BE2C (cell line): Measurements from ENCODE around the gene MIPOL1.
"Not testable (repeated sequence)": the region's sequence is repeated elsewhere in the genome, so short reads cannot be mapped to it uniquely, and the experiment has no call there.

ENCODE experiments used
- DNase-seq: peaks from one replicate; pipeline ENCODE4 v3.0.0-alpha.2; 2020
- H3K27me3 ChIP-seq: fragments of 250-450 bp; sonication (Bioruptor Pico); 2 replicates; pipeline ENCODE4 v1.5.1; 2020; ENCODE audit warnings: mild to moderate bottlenecking
- H3K36me3 ChIP-seq: fragments of 250-450 bp; sonication (Bioruptor Pico); 2 replicates; pipeline ENCODE4 v1.5.1; 2020; ENCODE audit warnings: mild to moderate bottlenecking
- H3K4me1 ChIP-seq: fragments of 250-450 bp; sonication (Bioruptor Pico); 2 replicates; pipeline ENCODE4 v1.5.1; 2020
- H3K4me3 ChIP-seq: 2 replicates; pipeline ENCODE4 v1.5.1; 2011; ENCODE audit warnings: low read depth, low read length
- H3K9me3 ChIP-seq: fragments of 250-450 bp; sonication (Bioruptor Pico); 2 replicates; pipeline ENCODE4 v1.5.1; 2020
- TF ChIP-seq, protein P1 (sequence below): IDR thresholded peaks from 2 replicates; pipeline ENCODE4 v1.5.1; 2012; ENCODE audit warnings: mild to moderate bottlenecking, low read depth, low read length

MIPOL1 gene

DNA sequence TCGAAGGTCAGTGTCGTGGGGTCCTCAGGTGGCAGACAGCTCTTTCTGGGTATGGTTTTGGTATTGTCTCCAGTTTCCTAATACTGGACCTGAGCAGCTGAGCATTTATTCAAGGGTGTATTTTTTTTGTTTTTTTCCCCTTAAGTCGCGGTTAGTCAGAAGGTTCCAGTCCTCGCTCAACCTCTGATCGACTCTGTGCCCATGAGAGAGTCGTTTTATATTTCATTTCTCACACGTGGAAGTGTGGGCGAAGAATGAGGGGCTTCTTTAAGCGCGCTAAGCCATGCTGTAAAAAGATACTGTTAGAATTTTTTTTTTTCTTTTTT, 499 bp downstream of the MIPOL1 start:
- H3K4me3 ChIP-seq, result peak overlapping the region; percentile 66
- DNase-seq, result no peak
- no peaks in the 10 kb centered on the region for H3K4me1 ChIP-seq
- no peaks in the 10 kb centered on the region for H3K36me3 ChIP-seq
- no peaks in the 10 kb centered on the region for H3K9me3 ChIP-seq
- TF ChIP-seq, protein P1, sequence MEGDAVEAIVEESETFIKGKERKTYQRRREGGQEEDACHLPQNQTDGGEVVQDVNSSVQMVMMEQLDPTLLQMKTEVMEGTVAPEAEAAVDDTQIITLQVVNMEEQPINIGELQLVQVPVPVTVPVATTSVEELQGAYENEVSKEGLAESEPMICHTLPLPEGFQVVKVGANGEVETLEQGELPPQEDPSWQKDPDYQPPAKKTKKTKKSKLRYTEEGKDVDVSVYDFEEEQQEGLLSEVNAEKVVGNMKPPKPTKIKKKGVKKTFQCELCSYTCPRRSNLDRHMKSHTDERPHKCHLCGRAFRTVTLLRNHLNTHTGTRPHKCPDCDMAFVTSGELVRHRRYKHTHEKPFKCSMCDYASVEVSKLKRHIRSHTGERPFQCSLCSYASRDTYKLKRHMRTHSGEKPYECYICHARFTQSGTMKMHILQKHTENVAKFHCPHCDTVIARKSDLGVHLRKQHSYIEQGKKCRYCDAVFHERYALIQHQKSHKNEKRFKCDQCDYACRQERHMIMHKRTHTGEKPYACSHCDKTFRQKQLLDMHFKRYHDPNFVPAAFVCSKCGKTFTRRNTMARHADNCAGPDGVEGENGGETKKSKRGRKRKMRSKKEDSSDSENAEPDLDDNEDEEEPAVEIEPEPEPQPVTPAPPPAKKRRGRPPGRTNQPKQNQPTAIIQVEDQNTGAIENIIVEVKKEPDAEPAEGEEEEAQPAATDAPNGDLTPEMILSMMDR, result no peak
- no peaks in the 10 kb centered on the region; the same call in 1 of the 2 replicates for H3K27me3 ChIP-seq

DNA sequence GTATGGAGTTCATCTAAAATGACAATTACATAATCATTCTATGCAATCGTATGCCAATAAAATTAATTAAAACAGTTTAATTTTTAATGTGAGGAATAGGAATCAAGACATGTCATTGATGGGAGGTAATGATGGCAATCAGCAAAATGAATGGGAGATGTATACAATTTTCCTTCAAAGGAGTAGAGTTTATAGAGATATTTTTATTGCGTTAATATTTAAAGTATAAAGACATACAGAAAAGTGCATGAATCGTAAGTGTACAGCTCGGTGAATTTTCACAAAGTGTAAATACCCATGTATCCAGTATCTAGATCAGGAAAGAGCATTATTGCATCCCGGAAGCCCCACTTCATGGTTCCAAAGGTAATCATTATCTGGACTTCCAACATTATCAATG, 1.2 kb downstream of the MIPOL1 start:
- Histone ChIP-seq H3K9me3 (no peaks in the 10 kb centered on the region), H3K4me3 (no peak overlapping the region), H3K4me1 (no peaks in the 10 kb centered on the region), H3K36me3 (no peaks in the 10 kb centered on the region), H3K27me3 (no peaks in the 10 kb centered on the region; the same call in 1 of the 2 replicates)
- DNase-seq, result no peak
- TF ChIP-seq, protein P1, result no peak

DNA sequence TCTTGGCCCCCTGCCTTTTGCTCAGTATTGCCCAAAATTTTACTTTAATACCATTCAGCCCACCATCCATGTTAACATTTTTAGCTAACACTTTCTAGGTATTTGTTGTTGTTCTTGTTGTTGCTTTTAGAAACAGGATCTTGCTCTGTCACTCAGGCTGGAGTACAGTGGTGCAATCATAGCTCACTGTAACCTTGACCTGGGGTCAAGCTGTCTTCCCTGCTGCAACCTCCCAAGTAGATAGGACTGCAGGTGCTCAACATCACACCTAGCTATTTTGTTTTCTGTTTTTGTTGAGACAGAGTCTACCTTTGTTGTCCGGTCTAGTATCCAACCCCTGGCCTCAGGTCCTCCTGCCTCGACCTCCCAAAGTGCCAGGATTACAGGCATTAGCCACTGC, 4.0 kb downstream of the MIPOL1 start:
- TF ChIP-seq, protein P1, result no peak
- Histone ChIP-seq H3K9me3 (no peaks in the 10 kb centered on the region), H3K27me3 (no peaks in the 10 kb centered on the region), H3K4me3 (no peak overlapping the region), H3K4me1 (no peaks in the 10 kb centered on the region), H3K36me3 (no peaks in the 10 kb centered on the region)
- no peak for DNase-seq

DNA sequence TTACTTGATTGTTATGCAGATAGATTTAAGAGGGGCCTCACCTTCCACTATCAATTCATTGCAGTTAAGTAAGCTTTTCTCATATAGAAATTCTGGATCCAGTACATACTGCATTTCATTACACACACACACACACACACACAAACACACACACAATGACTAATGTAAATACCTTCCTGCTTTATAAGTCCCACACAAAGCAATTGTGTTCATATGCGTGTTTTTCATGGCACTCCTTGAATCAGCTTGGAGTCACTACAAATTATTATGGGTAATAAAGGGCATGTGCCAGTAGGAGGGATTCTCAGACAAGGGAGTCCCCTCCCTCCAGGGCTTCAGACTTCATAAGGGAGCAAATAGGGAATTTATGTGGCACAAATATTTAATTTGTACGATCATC, 4.5 kb downstream of the MIPOL1 start:
- no peaks in the 10 kb centered on the region for H3K9me3 ChIP-seq
- H3K36me3 ChIP-seq, result no peaks in the 10 kb centered on the region
- no peak for DNase-seq
- H3K4me1 ChIP-seq, result no peaks in the 10 kb centered on the region
- H3K4me3 ChIP-seq, result no peak overlapping the region
- H3K27me3 ChIP-seq, result no peaks in the 10 kb centered on the region
- TF ChIP-seq, protein P1, result no peak

DNA sequence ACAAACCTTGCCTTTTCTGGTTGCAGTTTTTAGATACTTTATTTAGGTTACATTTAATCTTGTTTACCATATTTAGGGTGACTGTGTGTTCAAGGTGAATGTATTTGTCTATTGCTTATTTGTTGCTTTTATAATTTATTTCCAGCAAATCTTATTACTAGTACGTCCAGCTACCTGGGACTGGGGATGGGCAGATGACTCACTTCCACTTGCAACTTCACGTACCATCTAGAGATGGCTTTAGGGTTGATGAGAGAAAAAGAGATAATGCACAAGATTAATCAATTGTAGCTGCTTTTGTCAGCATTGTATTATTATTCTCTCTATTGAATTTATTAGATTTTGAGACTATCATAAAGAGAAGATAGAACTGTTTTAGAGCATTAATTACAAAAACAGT, 5.1 kb downstream of the MIPOL1 start:
- H3K27me3 ChIP-seq, result no peaks in the 10 kb centered on the region
- TF ChIP-seq, protein P1, result no peak
- no peak overlapping the region for H3K4me3 ChIP-seq
- no peaks in the 10 kb centered on the region for H3K4me1 ChIP-seq
- H3K9me3 ChIP-seq, result no peaks in the 10 kb centered on the region
- no peaks in the 10 kb centered on the region for H3K36me3 ChIP-seq
- no peak for DNase-seq

DNA sequence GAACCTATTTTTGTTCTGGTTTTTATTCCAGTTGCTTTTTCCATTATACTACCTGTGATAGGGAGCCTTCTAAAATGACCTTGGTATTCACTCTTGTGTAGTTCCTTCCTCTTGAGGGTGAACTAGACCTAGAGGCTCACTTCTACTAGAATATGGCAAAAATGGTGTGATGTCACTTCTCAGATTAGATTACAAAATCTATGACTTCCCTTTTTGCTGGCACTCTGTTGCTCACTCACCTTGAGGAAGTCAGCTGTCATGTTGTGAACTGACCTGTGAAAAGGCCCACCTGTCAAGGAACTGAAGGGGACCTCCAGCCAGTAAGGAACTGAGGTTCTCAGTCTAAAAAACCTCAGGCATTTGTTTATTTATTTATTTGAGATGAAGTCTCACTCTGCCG, 5.7 kb downstream of the MIPOL1 start:
- DNase-seq, result no peak
- TF ChIP-seq, protein P1, result no peak
- no peak overlapping the region for H3K4me3 ChIP-seq
- H3K9me3 ChIP-seq, result no peaks in the 10 kb centered on the region
- no peaks in the 10 kb centered on the region for H3K4me1 ChIP-seq
- H3K36me3 ChIP-seq, result no peaks in the 10 kb centered on the region
- no peaks in the 10 kb centered on the region for H3K27me3 ChIP-seq

DNA sequence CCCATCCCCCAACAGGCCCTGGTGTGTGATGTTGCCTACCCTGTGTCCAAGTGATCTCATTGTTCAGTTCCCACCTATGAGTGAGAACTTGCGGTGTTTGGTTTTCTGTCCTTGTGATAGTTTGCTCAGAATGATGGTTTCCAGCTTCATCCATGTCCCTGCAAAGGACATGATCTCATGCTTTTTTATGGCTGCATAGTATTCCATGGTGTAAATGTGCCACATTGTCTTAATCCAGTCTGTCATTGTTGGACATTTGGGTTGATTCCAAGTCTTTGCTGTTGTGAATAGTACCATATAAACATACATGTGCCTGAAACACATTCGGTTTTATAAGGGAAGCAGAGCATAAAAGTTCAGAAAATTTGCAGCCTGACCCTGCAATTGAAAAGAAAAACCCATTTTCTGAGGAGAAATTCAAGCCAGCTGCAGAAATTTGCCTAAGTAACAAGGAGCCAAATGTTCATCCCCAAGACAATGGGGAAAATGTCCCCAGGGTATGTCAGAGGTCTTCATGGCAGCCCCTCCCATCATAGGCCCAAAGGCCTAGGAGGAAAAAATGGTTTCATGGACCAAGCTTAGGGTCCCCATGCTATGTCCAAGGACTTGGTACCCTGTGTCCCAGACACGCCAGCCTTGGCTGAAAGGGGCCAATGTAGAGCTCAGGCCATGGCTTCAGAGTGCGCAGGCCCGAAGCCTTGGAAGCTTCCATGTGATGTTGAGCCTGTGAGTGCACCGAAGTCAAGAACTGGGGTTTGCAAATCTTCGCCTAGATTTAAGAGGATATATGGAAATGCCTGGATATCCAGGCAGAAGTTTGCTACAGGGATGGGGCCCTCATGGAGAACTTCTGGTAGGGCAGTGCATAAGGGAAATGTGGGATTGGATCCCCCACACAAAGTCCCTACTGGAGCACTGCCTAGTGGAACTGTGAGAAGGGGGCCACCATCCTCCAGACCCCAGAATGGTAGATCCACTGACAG, 8.2 kb downstream of the MIPOL1 start:
- H3K9me3 ChIP-seq, H3K36me3 ChIP-seq, DNase-seq, H3K4me3 ChIP-seq, H3K27me3 ChIP-seq, H3K4me1 ChIP-seq: not testable (repeated sequence)

DNA sequence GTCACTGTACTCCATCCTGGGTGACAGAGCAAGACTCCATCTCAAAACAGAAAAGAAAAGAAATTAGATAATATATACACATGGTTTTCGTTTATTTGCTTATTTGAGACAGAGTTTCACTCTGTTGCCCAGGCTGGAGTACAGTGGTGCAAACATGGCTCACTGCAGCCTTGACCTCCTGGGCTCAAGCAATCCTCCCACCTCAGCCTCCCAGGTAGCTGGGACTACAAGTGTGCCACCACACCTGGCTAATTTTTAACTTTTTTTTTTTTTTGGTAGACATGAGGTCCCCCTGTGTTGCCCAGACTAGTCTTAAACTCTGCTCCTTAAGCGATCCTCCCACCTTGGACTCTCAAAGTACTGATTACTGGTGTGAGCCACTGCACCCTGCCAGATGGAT, 11.9 kb downstream of the MIPOL1 start:
- not testable (repeated sequence) for H3K36me3 ChIP-seq, H3K4me3 ChIP-seq, H3K9me3 ChIP-seq, DNase-seq, H3K4me1 ChIP-seq, H3K27me3 ChIP-seq
